ENCODE measurements around the gene PRG2.
"Not testable (repeated sequence)": the region's sequence is repeated elsewhere in the genome, so short reads cannot be mapped to it uniquely, and the experiment has no call there.

PRG2 gene

GRCh38 chr11:57338142-57338541 lies 52.3 kb downstream of the PRG2 start, which contains the start of gene P2RX3:
Gene P2RX3 (plus strand): TSS chr11:57338352. CDS start chr11:57338551, 199 bp downstream.
- Histone ChIP-seq H3K27me3 (ENCODE audit: insufficient read depth, low read depth, severe bottlenecking) (no peaks in the 10 kb centered on the region), H3K27ac (no peak within 1 kb of the TSS), H3K9me3 (ENCODE audit: severe bottlenecking) (no peaks in the 10 kb centered on the region), H3K4me3 (ENCODE audit: low read depth, low read length) (no peak within 1 kb of the TSS), H3K36me3 (peaks cover 22% of the 10 kb centered on the region)
- TF ChIP-seq CTCF (IDR thresholded peaks at IDR 0.05; ENCODE audit: low read depth, low read length), result no peak
- DNase-seq, result no peak

GRCh38 chr11:57336856-57337255 lies 53.6 kb downstream of the PRG2 start:
- not testable (repeated sequence) for DNase-seq; H3K27me3 ChIP-seq (ENCODE audit: insufficient read depth, low read depth, severe bottlenecking); H3K4me3 ChIP-seq (ENCODE audit: low read depth, low read length); H3K27ac ChIP-seq; H3K9me3 ChIP-seq (ENCODE audit: severe bottlenecking)
- H3K36me3 ChIP-seq, result peaks cover 35% of the 10 kb centered on the region
